Activated CD4-positive, alpha-beta T cell treated with anti-CD3 and anti-CD28 coated beads, Interleukin-2, amount 50 U/mL, for 4 hours (primary cell): ENCODE measurements around the gene FGF18.
"Not testable (repeated sequence)": the region's sequence is repeated elsewhere in the genome, so short reads cannot be mapped to it uniquely, and the experiment has no call there.

ENCODE experiments used
- DNase-seq, 2 experiments: peaks; one replicate each; pipeline ENCODE4 v3.0.0-alpha.2; 2020

The FGF18 gene

GRCh38 chr5:171476701-171477100 lies 57.3 kb downstream of the FGF18 start:
- no peak for DNase-seq

GRCh38 chr5:171477101-171477500 lies 57.7 kb downstream of the FGF18 start:
- no peak for DNase-seq

GRCh38 chr5:171477666-171478065 lies 58.2 kb downstream of the FGF18 start:
- DNase-seq: no peak

DNA sequence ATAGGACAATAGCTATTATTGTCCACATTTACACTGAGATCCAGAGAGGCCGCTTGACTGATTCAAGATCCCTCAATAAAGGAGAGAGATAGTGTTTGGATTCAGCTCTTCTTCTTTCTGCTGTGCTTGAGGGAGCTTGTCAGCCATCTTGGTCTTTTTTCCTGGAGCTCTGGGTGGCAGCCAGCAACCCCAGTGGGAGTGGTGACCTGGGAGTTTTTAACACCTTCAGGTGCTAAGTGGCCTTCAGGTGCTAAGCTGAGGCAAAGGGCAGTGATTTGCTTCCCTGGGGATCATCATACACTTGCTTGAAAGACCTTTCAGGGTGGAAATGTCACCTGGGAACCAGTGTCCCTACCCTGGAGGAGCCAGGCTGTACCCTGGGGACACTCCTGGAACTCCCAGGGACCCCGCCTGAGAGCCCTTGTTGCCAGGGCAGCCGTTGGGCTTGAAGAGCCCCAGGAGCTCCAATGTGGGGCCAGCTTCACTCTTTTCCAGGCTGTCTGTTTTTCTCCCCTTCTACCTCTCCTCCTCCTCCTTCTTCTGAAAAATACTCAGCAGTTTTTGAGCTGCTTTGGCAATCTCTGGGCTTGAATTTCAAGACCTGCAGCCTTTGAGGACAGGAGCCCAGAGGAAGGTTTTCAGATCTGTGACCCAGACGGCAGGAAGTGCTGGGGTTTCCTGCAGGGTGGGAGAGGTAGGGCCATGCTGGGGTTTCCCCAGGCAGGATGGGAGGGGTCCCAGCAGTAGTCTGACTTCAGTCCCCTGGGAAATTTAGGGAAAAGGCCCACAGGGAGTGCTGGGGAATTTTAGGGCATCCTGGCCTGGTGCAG lies 59.7 kb downstream of the FGF18 start:
- DNase-seq: no peak

- no peak for DNase-seq
Measured at GRCh38 chr5:171479776-171480125, 60.3 kb downstream of the FGF18 start.

DNA sequence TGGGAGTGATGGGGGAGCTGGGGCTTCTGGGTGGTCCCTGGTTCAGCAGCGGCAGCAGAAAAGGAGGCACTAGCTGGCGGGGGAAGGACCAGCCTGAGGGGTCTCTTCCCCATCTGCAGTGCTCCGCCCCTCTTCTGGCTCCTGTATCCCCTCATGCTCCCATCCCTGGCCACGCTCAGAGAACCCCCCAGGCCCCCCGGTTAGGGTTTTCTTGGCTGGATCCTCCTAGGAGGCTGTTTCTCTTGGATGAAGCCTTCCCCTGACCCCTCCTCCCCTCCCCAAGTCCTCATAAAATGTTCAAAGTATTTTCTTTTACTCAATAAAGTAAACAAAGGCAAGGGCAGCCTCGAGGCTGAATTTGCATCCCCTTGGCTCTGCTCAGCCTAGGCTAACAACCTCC lies 60.8 kb downstream of the FGF18 start:
- no peak for DNase-seq

GRCh38 chr5:171481571-171482433 lies 62.4 kb downstream of the FGF18 start:
- DNase-seq: no peak

DNA sequence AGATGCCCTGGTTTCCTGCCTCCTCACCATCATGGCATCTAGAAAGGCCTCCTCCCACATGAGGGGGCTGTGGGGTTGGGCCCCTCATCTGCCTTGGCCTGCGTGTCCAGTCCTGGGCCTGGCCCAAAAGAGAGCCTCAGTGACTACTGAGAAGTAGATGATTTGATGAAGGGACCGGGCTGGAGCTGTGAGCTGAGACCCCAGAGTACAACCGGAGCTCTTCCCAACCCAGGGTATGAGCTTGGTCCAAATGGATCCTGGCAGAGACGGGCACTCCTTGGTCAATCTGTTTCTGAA lies 62.9 kb downstream of the FGF18 start:
- no peak for DNase-seq

GRCh38 chr5:171483551-171484135 lies 64.2 kb downstream of the FGF18 start:
- DNase-seq: no peak

DNA sequence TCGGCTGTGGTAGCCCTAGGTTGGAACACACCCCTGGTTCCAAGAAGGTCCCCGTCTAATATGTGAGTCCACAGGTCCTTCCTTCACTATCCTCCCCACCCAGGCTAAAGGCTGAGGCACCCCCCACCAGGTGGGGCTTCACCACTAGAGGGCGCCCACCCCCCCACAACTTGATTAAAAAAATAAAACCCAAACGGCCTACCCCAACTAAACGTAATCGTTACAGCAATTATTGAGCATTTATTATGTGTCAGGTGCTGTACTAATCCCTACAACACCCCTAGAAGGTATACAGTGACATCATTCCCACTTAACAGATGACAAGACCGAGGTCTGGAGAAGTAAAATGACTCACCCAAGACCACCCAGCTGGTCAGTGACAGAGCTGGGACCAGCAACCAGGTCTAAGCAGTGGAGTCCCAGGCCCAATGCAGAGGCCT lies 65.0 kb downstream of the FGF18 start:
- peak; percentile 38 to 50 for DNase-seq

DNA sequence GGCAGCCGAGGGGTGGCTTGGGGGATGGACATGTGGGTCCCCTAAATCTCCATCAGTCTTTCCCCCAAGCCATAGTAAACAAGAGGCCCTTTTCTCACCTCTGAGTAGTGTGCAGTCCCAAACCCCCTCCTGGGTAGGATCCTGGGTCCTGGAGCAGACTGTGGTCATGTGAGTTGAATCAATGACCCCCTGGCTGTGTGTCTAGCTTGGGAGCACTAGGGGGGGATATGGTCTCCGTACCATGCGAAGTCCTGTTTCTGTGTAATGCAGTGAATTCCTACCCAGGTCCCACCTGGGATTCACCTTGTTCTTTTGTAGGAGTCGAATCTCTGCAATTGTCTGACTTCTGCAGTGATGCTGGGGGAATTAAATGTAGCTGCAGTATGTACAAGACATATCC lies 66.2 kb downstream of the FGF18 start:
- DNase-seq: no peak

DNA sequence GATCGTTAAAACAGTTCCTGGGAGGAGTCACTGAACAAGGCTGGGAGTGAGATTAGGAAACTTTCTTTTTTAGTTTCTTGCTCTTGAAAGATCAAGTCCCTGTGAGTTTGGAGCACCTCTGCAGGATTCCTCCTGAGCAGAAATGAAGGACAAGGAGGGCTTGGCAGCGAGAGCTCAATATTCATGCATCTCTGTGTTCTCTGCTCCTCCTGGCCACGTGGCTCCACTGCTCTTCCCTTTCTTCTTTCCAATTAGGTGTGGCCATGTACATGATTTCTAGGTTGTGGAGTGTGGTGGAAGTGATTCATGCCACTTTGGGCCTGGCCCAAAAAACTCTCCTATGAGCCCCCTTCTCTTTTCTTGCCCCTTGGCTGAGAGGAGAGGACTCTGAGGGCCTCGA lies 67.2 kb downstream of the FGF18 start:
- no peak for DNase-seq

DNA sequence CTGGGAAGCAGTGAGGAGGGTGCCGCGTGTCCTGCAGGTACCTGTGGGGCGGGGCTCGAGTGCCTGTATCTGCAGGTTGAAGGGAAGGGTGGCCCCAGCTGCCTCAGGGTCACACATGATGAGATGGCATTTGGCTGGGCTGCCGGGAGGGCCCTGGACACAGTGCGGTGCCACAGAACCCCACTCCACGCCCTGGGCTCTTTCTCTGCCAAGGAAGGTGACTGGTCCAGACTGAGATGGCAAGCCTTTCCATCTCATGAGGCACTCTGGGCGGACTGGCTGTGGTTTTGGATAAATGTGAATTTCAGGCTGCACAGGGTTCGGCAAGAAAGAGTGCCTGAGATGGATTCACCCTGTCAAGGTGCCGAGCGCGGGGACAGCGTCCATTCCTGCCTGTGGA lies 69.4 kb downstream of the FGF18 start:
- no peak for DNase-seq

DNA sequence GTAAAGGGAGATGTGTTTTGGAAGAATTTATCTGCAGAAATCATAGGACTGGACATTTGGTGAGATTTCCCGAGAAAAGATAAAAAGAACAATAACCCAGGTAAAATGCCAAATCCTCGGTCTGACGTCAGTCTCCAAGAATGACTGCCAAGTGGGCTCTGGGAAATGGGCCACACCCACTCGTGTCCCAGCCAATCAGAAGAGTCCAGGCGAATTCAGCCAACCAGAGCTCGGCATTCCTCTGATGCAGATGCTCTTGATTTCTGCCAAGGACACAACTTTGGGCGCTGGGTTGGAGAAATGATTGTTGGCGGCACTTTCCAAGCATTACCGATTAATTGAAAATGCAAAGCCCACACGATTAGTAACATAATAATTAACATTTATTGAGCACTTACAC lies 73.3 kb downstream of the FGF18 start:
- DNase-seq: no peak

DNA sequence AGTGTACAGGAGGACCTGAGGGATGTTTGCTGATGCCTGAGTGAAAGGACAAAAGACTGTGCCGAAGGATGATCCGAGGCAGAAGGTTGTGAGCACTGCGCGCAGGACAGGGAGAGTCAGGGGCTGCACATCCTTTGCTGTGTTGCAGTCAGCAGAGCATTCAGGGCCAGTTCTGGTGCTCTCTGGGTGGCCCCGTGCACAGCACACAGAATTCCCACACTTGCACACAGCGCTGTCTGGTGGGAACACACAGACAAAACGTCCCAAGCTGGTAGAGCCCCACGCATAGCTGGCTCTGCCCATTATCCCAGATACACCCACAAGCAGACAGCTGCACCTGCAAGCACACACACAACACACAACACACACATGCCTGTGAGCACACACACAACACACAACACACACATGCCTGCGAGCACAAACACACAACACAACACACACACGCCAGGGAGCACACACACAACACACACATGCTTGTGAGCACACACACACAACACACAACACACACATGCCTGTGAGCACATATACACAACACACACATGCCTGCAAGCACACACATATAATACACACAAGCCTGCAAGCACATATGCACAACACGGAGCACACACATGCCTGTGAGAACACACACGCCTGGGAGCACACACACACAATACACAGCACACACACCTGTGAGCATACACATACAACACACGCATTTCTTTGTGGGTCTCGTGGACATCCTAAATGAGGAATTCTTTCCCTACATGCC lies 74.4 kb downstream of the FGF18 start:
- no peak for DNase-seq

DNA sequence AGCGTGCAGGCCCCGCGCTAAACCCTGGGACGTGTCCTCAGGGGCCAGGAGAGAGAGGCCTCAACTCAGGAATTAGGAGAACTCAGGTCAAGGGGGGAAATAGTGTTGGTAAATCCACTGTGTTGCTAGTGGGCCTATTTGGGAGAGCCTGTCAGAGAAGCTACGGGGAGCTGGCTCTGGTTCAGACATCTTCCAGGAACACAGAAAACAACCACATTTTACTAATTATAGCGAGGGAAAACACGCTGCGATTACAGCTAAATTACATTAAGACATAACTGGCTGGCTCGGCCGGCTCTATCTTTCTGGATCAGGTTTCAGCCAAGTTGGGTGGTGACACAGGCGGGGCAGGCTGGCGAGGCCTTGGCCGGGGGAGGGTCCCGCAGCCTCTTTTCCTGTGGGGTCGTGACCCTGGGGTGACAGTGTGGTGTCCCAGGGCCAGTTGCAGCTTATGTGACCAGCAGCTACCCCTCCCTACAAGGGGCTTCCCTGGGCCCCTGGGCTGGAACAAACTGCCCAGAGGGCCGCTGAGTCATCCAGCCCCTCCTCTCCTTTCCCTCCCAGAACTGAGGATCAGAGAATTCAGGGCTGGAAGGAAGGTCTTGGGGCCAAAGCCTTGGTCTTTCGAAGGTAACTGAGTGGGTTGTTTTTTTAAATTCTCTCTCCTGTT lies 75.1 kb downstream of the FGF18 start:
- no peak for DNase-seq

DNA sequence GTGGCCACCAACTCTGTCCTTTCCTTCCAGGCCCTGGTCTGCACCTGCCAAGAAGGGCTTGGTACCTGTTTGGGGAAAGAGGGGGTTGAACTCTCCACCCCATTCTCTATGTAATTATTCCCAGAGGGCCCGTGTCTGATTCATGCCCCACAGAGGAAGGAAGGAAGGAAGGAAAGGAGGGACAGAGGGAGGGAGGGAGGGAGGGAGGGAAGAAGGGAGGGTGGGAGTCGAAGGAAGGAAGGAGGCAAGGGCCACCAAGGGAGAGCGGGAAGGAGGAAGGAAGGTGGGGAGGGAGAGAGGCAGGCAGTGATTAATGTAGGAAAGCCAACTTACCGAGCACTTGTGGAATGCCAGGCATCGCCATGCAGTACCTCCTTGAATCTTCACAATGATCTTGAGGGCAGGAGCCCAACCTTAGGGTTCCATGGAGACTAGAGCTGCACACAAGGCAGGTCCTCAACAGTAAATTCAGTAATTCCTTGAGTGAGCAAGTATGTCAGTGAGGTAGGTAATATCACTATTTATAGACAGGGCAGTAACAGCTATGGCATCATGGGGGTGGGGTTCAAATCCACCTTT lies 75.8 kb downstream of the FGF18 start:
- DNase-seq: no peak

DNA sequence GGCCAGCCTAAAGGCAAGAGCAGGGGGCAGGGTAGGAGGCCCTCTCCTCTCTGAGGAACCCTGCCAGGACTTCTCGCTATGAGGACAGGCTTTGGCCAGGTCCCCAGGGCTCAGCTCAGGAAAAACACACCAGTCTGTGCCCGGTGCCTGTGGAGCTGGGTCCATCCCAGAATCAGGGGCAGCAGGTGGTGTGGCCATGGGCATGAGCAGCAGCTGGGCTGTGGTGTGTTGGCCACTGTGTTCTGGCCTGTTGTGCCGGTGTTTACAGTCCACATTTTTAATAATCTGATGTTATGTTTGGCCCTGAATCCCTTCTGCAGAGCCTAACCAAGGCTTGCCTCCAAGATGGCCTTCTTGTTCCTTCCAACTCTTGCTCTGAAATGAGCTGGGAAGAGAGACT lies 77.0 kb downstream of the FGF18 start:
- DNase-seq: no peak

DNA sequence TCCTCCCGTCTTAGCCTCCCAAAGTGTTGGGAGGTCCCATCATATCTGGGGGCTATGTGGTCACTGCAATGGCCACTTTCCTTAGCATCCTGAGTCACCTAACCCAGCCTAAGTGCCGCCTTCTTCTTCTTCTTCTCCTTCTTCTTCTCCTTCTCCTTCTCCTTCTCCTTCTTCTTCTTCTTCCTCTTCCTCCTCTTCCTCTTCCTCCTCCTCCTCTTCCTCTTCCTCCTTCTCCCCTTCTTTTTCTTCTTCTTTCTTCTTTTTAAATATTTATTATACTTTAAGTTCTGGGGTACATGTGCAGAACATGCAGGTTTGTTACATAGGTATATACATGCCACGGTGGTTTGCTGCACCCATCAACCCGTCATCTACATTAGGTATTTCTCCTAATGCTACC lies 78.0 kb downstream of the FGF18 start:
- DNase-seq: not testable (repeated sequence)

DNA sequence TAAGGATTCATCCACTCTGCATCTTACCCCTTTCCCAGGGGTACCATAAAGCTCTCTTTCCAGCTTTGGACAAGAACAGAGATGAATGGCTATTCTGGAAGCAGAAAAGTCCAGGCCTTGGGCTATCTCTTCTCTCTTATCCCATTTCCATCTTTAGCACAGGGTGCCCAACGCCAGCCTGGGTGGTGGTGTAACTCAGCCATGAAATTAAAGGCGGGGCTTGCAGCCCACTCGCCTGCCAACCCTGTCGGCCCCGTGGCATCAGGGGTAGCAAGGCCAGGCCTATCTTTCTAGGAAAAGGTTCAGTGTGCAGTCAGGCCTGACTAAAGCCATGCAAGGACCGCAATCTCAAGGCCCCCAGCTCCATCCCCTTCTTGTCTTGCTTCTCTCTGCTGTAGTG lies 78.7 kb downstream of the FGF18 start:
- no peak for DNase-seq

DNA sequence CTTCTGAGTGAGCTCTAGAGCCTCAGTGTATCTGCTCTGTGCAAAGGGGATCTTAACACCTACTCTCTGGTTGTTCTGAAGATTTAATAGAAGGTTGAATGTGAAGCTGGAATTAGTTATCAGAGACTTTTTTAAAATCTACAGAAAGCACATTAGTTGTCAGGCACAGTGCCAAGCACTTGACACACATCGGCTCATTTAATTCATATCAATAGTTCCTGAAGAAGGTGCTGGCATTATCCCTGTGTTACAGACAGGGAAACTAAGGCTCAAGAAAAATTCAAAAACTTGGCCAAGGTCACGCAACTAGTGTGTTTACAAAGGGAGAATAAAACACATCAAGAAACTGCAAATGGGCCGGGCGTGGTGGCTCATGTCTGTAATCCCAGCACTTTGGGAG lies 80.2 kb downstream of the FGF18 start:
- DNase-seq: no peak

GRCh38 chr5:171505473-171506043 lies 86.1 kb downstream of the FGF18 start:
- no peak for DNase-seq
